Muscle layer of duodenum (tissue), 2 donors: Measurements from ENCODE around the gene SUFU.

Experiments used
- H3K27ac ChIP-seq: one replicate; pipeline ENCODE4 v1.7.0; 2013; ENCODE audit warnings: mild to moderate bottlenecking, low read length
- H3K27me3 ChIP-seq: one replicate; pipeline ENCODE4 v1.7.0; 2013; ENCODE audit warnings: low read depth, mild to moderate bottlenecking, control low read depth, low read length
- H3K36me3 ChIP-seq, 2 donors: one replicate each; pipeline ENCODE4 v1.7.0; 2013; ENCODE audit warnings: low read length in 2 of 2, control low read depth in 1 of 2, mild to moderate bottlenecking in 1 of 2; ENCODE audit not compliant: insufficient read depth in 2 of 2, control insufficient read depth in 1 of 2
- H3K4me1 ChIP-seq, 2 donors: one replicate each; pipeline ENCODE4 v1.7.0; 2013; ENCODE audit warnings: low read length in 2 of 2, mild to moderate bottlenecking in 2 of 2, control low read depth in 1 of 2, moderate library complexity in 1 of 2; ENCODE audit not compliant: insufficient read depth in 2 of 2, control insufficient read depth in 1 of 2
- H3K4me3 ChIP-seq, 2 donors: one replicate each; pipeline ENCODE4 v1.7.0; 2013; ENCODE audit warnings: low read length in 2 of 2, low read depth in 1 of 2, mild to moderate bottlenecking in 1 of 2
- H3K9me3 ChIP-seq, 2 donors: one replicate each; pipeline ENCODE4 v1.7.0; 2013; ENCODE audit warnings: low read length in 2 of 2, control low read depth in 1 of 2, mild to moderate bottlenecking in 1 of 2; ENCODE audit not compliant: control insufficient read depth in 1 of 2
- donor health status: healthy.

The SUFU gene

GRCh38 chr10:102682416-102682815, 178.6 kb downstream of the SUFU start:
- no peak overlapping the region for H3K4me3 ChIP-seq
- H3K4me1 ChIP-seq: peaks cover 0 to 8% of the 10 kb centered on the region in 2 donors
- H3K27ac ChIP-seq: no peak overlapping the region
- peaks cover 0 to 28% of the 10 kb centered on the region in 2 donors for H3K36me3 ChIP-seq
- H3K27me3 ChIP-seq: no peaks in the 10 kb centered on the region
- H3K9me3 ChIP-seq: no peaks in the 10 kb centered on the region

DNA sequence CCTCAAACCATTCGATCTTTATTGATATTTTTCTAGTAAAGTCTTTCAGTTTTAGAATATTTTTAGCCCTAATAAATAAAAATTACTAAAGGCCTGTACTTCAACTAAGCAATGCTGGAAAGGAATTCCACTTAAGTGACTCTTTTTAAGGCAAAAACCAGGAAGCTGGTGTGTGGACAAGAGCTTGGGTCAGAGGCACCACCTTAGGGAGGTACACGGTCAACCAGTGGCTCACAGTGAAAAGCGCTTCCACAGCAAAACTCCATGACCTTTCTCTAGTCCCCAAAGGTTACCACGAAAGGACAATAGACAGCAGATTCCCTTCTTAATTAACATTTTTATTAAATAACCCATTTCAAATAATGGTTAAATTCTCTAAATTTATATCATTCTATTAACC, 179.2 kb downstream of the SUFU start:
- Histone ChIP-seq H3K36me3 (peaks cover 0 to 28% of the 10 kb centered on the region in 2 donors), H3K4me1 (peaks cover 0 to 7% of the 10 kb centered on the region in 2 donors), H3K27ac (no peak overlapping the region), H3K4me3 (no peak overlapping the region), H3K9me3 (no peaks in the 10 kb centered on the region), H3K27me3 (no peaks in the 10 kb centered on the region)
